Fibroblast of the aortic adventitia (primary cell): ENCODE results near the gene PPP1R9B. TPM values are rescaled to one million over a fixed set of nuclear protein-coding genes. Genes with fewer than 3 reads are reported as not detected.
A peak's percentile ranks its signal among the peaks of the same experiment; 100 is the strongest.

Experiments
- DNase-seq: peaks from one replicate; pipeline ENCODE4 v3.0.0-alpha.2; 2010; ENCODE audit warnings: low read depth
- H3K4me3 ChIP-seq: 2 replicates; pipeline ENCODE4 v1.5.1; 2011; ENCODE audit warnings: low read depth, mild to moderate bottlenecking, control low read depth, low read length, moderate library complexity
- CTCF ChIP-seq: IDR thresholded peaks from 2 replicates; pipeline ENCODE4 v1.5.1; 2011; ENCODE audit warnings: mild to moderate bottlenecking, low read length, control low read depth, inconsistent platforms; ENCODE audit not compliant: insufficient read depth
- total RNA-seq: library from RNA; depleted of rRNA; stranded (reverse); fragments of >200 nt; gene quantifications from 2 replicates; pipeline ENCODE4 v1.2.3, GENCODE V29; 2012; ENCODE audit warnings: low replicate concordance

The PPP1R9B gene
- total RNA-seq, 1 donor, result 59.3 TPM

DNA sequence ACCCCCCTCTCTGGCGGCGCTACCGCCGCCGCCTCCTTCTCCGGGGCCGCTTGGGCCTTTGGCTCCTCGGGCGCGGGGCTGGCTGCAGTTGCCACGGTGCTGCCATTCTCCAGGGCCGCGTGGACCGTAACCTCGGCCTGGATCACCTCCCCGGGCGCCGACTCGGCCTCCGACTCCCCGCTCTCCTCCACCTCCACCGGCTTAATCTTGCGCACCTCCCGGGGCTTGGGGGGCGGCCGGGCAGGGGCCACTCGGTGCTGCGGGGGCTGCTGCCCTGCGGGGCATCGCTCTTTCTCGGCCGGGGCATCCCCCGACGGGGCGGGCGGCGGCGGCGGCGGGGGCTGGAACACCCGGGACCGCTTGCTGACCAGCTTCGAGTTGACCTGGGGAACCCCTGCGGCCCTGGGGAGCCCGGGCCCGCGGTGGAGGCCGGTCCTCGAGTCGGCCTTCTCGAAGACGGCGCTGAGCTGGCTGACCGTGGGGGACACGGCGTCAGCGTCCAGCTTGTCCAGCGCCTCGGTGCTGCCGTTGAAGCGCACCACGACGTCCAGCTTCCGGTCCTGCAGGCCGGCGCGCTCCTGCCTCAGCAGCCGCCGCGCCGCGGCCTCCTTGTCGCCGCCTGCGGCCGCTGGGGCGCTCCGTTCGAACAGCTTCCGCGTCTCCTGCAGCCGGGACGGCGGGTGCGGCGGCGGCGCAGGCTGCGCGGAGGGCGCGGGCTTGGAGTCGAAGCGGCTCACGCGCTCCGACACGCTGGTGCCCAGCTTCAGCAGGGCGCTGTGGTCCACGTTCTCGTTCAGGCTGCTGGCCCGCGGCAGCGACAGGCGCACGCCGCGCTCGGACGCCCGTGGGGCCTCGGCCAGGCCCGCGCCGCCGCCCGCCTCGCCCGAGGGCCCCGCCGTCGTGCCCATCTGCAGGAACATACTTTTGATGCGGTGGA is 792 bp downstream of the PPP1R9B start:
- no peak for TF ChIP-seq CTCF
- peak; percentile 29 for DNase-seq

GRCh38 chr17:50149091-50149416 is 1.4 kb downstream of the PPP1R9B start:
- no peak for TF ChIP-seq CTCF
- peak overlapping the region; percentile 81 for H3K4me3 ChIP-seq
- no peak for DNase-seq

More for the DNA sequence above, 792 bp downstream of the PPP1R9B start:
- H3K4me3 ChIP-seq, result peak overlapping the region; percentile 81

DNA sequence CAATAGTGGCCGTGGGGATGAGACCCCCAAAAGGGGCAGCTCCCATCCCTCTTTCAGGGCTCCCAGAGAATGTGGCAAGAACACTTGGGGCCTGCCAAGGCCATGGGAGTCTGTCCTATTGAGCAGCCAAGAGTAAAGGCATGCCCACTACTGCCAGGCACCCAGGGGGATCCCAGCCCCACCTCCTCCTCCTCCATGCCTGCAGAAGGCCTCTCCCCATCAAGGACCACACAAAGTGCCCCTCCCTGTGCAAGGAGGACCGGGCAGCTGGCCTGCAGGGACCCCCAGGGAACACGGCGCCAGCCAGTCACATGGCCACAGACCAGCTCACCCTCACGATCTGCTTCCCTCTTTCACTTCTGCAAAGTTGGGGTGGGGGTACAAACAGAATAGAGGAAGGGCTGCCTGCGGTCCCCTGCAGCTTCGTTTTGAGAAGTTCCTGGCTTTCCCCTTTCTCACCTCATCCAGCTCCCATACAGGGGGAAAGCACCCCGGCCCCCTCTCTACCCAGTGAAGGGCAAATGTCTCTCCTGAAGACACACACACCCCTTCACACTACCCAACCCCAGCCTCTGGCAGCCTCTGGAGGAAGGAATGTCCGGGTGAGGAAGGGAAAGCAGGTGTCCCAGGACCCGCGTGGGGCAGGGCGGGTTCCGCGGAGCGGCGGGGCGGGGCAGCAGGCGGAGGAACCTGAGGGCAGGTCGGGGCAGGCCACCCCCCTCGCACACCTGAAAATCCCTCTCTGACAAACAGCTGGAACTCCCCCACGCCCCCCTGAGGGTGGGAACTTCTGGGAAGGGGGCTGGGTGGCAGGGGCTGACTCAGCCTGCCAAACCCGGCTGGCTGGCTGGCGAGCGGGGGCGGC is 2.0 kb downstream of the PPP1R9B start:
- peak; percentile 36 for DNase-seq
- TF ChIP-seq CTCF, result peak; percentile 31
- H3K4me3 ChIP-seq, result peak overlapping the region; percentile 81

- no peak for DNase-seq
- peak overlapping the region; percentile 81 for H3K4me3 ChIP-seq
- TF ChIP-seq CTCF, result no peak
These were observed 2.6 kb downstream of the PPP1R9B start for GRCh38 chr17:50147841-50148225.

GRCh38 chr17:50146927-50147665 is 3.4 kb downstream of the PPP1R9B start:
- H3K4me3 ChIP-seq, result peak overlapping the region; percentile 81
- DNase-seq, result no peak
- no peak for TF ChIP-seq CTCF

DNA sequence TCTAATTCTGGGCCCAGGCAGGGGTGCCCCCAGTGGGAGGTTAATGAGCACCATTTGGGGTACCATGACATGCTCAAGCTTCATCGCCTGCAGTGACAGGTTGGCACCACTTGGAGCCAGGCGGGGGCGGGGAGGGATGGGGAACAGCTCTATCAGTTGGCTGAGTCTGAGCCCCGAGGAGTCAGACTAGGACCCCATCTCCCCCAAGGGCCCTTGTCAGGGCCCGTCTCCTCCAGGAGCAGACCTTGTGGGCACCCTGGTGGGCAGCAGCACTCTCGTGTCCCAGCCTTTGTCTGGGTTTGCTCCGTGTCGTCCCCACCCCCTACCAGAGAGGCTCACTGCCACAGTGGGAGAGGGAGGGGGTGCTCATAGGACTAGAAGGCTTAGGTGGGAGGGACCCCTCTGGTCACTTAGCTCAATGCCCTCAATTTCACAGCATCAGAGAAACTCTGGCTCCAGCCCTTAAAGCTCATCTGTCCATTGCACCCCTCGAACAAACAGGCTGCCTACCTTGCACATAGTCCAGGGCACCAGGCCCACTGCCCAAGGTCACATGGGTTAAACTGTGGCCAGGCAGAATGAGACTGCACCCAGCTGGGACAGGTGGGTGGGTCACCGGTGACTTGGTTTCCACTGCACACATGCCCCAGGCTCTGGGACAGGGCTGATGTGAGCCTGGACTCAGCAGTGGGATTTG is 4.1 kb downstream of the PPP1R9B start:
- DNase-seq, result no peak
- no peak for TF ChIP-seq CTCF
- H3K4me3 ChIP-seq, result peak overlapping the region; percentile 81
